HG03135 (cell line): ENCODE results near the gene LAMB2.

ENCODE experiments used
- ATAC-seq: cut with Tn5 transposase; IDR thresholded peaks from one replicate; pipeline ENCODE4 v1.9.1; 2021; ENCODE audit warnings: mild to moderate bottlenecking, moderate library complexity; ENCODE audit not compliant: unreplicated experiment

Gene LAMB2

DNA sequence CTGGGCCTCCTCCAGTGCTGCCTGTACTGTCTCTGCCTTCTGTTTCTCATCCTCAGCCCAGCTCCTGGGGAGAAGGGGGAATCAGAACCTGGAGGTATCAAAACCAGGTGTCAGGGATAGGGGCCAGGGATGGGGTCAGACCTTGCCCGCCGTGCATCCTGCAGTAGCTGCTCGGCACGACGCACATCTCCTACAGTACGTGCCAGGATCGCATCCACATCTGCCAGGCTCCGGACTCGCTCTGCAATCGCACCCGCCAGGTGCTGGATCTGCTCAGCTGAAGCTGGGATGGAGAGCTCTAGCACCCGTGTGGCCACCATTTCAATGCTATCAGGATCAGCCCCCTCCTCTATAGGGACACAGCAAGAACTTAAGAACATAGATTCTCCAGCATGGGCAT is 10.8 kb downstream of the LAMB2 start:
- ATAC-seq, result no peak

DNA sequence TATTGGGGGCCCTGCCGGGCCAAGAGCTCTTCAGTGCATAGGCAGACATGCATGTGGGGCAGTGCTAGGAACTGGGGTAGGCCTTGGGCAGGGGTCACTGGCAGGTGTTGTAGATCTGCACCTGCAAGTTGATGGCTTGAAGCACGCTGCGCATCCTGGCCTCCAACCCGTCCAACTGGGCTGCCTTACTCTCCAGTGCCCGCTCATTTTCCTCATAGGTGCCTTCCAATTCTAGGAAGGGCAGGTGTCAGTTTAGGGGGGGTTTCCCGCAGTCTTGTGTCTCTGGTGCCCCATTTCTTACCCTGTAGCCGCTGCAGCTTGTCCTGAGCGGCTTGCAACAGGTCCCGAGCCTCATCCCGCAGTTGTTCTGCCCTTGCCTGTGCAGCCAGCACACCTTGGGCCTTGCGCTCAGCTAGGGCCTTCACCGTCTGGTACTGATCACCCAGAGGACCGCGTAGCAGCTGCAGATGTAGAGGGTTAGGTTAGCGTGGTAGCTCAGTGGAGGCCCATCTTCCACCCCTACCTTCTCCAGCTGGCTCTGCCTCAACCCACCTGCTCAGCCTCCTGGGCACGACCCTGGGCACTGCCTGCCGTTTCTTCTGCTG is 11.6 kb downstream of the LAMB2 start:
- ATAC-seq, result no peak

DNA sequence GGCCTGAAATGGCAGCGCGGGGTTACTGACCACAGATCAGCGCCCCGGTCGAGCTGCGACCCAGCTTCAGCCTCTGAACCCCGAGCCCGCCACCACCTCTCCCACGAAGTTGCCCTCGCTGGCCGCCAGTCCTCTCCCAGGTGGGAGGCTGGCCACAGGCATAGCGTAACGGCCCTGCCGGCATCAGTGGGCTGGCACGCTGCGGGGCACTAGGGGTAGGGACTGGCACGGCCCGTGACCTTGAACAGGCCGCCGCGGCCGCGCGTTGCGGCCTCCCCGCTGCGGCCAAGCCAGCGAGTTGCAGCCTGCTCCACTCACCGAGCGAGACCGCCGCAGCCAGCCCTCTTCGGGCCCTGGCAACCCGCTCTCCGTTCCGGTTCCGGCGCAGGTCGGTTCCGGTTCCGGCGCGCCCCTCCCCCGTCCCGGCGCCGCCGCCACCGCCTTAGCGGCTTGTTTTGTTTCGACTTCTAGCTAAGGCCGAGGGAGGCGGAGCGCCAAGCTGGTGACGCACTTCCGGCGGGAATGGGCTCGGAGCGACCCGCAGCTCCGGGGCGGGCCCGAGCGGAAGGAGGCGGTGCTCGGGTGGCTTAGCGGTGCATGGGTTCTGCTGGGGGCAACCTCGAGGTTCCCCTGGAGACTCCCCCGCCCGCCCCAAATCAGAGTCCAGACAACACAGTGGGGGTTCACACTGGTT is 12.3 kb downstream of the LAMB2 start, which contains the start of gene USP19:
Gene USP19, minus strand, starts transcription at position 386 of the 694 bp plus-strand sequence. CDS start 1,678 bp downstream, outside the sequence.
- peak; percentile 81 for ATAC-seq

DNA sequence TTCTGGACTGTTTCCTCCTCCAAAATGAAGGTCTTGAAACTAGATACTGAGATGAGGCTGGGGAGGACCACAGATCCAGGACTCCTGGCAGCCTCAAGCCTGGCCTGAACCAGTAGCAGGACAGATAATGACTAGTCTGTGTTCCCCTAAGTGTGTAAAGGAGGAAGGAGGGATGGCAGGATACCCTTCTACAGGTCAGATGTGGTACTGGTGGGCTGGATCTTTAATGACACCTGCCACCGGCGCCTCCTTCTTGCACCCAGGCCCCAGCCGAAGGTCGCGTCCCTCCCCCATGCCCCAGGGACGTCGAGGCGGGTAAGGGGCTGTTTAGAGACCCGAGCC is 12.8 kb downstream of the LAMB2 start:
- ATAC-seq, result peak; percentile 11

DNA sequence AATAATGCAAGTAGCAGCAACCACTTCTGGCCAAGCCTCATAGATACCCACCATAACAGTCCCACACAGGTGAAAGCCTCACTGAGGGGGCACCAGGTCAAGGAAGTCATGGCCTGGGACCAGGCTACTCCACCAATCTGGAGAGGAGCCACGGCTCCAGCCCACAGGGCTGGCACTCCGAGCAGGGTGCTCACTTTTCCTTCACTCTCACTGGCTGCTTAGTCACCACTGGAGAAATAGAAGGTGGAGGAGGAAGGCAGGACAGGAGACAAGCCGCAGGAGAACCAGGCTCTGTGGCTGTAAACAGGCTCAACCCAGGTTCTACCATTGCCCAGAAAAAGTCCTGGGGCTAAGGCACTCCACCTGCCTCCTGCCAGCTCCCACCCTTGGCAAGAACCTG is 13.4 kb downstream of the LAMB2 start:
- no peak for ATAC-seq

DNA sequence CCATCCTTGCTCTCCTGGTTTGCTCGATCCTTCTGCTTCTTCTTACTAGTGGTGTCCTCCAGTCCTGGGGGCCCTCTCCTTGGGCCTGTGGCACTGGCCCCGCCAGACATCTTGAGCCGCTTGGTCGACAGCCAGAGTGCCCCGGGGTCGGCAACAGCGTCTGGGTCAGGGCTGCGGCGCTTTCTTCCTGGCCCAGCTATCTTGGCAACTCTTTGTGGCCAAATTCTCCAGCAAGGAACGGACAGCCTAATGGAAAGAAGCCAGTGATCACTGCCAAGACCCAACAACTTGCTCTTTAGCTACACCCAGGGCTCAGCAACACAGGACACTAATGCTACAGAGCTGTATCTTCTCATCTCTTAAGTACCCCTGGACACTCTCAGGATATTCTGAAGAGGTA is 13.8 kb downstream of the LAMB2 start:
- ATAC-seq, result no peak

DNA sequence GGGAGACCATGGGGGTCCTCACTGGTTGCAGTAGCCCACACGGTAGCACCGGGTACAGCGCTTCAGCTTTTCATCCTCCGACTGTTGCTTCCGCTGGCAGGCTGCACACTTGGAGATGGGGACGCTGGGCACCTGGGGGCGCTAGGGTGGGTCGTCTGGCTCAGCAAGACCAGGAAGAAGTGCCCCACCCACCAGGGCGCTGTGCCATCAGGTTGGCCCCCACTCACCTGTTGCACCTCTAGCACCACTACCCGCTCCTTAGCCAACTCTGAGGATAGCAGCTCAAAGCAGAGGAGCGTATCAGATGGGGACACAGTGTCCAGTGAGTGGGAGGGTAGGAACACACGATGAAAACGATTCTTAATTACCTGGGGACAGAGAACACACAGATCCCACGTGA is 20.6 kb downstream of the LAMB2 start:
- no peak for ATAC-seq

DNA sequence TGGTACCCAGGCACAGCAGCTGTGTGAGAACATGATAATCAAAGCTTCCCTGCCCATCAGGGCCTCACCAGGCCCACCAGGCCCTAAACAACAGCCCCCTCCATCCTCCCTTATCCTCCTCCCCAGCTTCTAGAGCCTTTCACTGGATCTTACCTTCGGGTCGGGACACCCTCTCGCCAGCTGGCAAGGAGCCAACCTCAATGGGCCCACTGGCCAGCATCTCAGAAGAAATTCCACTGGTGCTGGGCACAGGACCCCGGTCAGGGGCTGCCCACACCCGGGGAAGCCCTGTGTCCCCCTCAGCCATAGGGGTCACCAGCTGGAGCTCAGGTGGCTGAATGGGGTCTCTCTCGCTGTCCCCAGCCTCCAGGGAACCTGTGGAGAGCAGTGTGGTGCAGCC is 21.5 kb downstream of the LAMB2 start:
- ATAC-seq, result no peak

DNA sequence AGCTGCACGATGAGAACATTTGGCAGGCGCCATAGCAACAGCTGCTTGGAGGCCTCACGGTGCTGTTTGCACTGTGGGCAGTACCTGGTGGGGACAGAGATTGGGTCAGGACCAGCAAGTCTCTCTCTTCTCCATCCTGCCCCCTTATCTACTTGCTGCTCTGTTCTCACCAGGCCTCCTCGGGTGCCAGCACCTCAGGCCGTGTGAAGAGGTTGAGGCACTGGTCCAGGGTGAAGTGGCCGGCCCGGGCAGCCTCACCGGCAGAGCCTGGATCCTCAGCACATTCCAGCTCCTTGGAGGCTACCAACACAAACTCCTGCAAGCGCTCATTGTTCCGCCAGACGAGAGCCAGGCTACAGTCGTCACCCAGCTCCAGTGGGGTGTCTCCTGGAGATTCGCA is 22.1 kb downstream of the LAMB2 start:
- no peak for ATAC-seq

DNA sequence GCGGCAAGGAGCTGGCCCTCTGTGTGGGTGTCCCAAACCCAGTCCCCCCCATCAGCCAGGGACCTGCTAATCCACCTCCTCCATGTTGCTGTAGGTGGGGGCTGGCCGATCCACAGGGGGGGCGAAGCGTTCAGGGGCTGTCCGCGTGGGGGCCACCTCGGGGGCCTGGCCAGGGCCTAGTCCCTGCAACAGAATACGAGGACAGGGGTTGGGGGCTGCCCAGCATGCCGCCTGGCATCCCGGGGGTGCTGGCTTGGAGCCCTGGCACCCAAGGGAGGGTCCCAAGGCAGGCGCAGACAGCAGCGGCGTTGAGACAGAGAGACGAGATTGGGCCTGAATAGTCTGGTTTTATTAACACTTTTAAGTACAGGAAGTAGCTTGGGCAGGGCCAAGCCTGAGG is 24.5 kb downstream of the LAMB2 start:
- ATAC-seq, result no peak

DNA sequence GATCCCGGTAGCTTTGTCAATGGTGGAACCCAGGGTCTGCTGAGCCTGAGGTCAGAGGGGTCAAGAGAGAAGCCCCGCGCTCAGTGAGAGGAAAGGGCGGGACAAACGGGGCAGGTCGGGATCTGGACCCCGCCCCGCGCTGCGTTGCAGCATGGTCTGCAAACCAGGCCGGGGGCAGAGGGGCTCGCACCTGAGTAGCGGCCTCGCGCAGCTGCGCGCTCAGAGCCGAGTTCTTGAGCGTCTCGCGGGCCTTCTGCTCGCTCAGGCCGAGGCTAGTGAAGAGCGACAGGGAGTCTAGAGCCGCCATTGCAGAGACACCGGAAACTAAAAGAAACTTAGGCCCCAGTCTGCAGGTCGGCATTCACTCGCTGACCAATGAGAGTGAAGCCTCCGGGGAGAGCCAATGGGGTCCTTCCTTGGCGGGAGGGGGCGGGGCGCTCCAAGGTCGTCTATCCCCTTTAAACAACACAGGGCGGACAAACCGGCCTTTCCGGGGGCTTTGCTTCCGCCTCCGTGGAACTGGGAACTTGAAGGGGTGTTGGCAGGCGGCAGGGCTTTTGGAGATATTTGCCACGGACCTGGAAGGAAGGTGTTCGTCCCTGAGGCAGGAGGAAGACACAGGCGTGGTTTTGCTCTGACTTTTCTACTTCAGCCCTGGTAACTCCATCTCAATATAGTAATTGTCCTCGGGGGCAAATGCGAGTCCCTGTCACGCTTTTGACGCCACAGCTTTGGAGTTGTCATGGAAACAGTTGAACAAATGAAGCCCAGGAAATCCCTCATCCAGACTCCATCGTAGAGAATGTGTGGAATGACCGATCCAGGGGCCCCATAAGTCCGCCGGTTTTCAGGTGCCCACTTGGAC is 28.2 kb downstream of the LAMB2 start, which contains the start of gene QARS1:
Gene QARS1, minus strand, starts transcription at position 331 of the 865 bp plus-strand sequence. Its CDS starts 24 bp downstream, at position 307.
- ATAC-seq, result peak; percentile 86

DNA sequence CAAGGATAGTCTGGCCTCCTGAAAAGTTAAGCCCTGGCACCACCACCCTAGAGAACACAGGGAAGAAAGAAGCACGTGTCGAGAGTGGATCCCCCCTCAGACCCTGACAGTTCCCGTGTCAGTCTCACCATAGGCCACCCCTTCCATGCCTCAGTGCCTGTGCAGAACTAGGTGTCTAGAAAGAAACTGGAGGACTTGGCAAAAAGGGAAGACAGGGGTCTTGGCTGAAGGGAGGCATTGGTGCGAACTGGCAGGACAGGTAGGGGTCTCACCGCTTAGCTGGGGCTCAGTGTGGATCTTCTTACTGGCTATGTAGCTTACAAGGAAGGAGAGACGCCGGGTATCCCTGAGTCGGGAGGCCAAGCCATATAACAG is 28.8 kb downstream of the LAMB2 start:
- no peak for ATAC-seq

DNA sequence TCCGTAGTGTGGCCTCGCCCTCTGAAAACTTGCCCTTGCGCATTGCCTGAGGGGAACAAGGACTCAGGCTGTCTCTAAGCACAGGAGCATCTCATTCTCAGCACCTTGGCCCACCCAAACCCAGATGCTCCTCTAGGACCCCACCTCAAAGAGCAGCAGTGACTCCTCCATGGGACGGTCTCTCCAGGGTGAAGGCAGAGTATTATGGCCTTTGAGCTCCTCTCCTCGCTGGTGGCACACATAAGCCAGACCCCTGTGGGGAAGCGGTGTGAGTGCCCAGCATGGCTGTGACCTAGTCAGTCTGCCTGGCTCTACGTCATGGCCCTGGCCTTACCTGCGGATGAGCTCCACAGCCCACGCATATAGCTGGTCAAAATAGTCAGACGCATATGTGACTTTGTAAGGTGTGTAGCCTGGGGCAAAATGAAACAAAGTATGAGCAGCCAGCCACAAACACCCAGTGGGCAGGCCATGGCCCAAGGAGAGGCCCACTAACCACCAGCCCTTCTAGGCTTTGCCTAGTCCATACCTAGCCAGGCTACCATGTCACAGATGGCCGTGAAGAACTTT is 32.7 kb downstream of the LAMB2 start:
- no peak for ATAC-seq

DNA sequence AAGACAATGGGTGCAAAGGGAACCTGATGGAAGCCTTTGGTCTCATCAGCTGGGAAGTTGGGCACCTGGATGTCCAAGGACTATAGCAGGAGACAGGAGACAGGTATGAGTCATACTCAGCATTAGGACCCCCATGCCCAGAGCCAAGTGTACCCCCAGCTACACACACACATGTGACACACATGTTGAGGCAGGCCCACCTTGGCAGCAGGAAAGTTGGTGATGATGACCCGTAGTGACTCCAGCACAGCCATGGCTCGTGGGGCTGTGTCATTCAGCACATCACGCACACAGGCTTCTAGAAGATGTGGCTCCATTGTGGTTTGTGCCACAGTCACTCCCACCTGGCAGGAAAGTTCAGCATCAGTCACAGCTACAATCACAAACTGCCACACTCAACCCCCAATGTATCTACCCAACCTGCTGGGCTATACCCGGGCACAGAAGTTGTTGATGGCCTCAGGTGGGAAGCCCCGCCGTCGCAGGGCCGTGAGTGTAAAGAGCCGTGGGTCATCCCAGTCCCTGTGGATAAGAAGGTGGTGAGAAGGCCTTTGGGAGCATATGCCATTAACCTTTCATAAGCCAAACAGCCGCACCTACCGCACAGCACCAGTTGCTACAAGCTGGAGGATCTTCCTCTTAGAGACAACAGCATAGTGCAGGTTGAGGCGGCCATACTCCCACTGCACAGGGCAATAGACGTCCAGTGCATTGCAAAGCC is 33.8 kb downstream of the LAMB2 start:
- no peak for ATAC-seq

DNA sequence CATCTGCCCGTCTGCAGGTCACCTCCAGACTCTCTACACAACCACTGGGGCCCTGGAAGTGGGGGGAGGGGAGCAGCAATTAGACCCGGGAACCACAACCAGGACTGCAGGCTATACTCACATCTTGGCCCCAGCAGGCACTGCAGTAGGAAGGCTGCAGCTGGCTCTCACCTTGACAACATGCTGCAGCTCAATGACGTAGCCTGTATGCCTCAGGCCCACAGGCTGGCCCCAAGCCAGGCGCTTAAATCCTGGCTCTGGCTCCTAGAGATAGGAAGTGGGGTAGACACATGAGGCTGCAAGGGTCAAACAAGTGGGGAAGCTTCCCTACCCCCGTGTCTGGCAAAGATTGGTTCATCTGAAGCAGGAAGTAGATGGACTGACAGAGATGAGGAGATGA is 34.4 kb downstream of the LAMB2 start:
- no peak for ATAC-seq

DNA sequence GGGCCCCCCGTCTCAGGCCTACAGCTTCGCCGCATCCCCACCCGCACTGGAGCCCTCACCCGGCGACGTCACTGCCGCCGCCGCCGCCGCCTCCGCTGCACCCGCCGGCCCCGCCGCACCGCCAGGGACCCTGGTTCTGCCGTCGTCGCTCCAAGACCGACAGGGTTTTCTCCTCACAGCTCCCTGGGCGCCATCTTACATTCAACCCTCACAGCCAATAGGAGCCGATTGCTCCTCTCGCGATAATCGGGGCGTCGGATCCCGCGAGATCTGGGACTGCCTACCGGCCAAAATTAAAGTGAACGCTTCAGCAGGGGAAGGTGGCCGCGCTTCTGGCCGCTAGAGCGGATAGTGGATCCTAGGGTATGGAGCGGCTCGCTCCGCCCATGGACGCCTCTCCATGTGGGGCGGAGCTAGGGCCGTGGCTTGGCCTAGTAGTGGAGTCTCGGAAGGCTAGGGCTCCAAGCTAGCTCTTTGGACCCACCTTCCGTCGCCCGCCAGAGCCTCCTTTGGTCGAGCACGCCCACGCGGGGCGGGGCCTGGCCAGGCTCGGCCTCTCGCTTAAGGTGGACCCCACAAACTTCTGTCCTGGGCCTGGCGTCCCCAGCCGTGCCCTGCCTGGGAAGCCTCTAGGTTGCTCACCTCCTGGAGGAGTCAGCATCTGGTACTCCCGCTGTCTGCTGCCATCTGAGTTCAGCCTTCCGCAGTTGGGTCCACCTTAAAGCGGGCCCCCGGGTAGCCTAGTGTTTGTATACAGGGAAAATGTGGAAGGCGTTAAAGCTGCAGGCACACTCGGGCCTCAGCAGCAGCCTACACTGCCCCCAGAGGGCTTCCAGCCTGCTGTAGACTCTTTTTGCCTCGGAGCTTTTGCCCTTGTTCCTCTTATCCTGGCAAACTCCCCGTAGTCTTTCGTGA is 38.7 kb downstream of the LAMB2 start, which contains the start of gene QRICH1:
Gene QRICH1, minus strand, starts transcription at position 219 of the 915 bp plus-strand sequence. CDS start 17,054 bp downstream, outside the sequence.
- peak; percentile 72 for ATAC-seq

DNA sequence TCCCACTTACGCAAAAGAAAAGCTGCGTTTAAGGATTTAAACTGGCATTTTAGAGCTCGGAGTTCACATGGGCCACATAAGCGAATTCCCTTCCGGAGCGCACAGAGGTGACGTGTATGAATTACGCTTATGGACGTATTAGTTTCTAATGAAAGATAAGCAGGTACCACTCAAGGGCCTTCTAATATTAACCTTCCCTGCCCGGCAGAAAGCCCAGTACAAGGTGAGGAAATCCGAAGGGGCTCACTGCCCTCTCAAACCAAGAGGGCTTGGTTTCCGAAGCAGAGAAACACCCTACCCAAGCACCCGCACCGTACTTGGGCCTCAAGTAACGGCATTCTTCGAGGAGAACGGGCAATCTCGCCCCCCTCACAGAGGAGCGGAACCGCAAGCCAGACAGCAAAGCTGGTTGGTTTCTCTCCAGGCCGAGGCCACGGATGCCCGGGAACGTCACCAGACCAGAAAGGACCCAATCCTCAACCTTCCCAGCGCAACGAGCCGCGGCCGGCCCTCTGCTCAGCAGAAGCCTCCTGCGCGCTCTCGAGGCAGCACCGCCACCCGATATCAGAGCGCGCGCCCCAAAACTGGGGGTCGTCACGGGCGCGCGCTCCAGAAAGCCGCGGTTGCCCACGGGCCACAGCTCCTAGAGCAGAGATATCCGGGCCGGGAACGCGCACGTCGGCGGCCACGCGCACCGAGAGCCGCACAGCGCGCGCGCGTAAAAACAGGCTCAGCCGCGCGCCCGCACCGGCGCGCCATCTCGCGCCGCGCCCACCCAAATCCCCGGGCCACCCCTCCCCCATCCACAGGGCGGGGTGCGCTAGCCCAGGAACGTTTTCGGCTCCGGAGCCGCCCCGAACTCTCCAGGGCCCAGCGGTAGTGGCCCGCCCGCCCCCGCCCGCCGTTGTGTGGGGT is 39.7 kb downstream of the LAMB2 start:
- peak; percentile 42 for ATAC-seq

DNA sequence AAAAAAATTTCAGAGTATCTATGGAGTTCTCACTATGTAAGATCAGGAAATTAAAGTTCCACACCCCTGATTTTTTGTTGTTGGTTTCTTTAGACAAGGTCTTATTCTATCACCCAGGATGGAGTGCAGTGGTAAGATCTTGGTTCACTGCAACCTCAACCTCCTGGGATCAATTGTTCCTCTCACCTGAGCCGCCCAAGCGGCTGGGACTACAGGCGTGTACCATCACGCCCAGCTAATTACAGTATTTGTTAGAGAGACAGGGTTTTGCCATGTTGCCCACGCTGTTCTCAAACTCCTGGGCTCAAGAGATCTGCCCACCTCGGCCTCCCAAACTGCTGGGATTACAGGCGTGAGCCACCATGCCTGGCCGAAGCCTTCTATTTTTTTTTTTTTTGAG is 51.4 kb downstream of the LAMB2 start:
- no peak for ATAC-seq

DNA sequence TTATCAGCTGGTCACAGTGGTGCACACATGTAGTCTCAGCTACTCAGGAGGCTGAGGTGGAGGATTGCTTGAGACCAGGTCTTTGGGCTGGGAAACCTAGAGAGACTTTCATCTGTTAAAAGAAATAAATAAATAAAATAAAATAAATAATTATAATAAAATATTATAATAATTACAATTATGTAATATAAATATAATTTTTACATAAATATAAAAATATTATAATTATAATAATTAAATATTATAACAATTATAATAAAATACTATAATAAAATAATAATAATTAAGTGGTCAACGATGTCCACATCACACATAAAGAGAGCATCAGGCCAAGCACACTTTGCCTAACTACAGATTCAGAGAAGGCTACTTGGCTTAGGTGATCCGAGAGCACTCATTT is 53.6 kb downstream of the LAMB2 start:
- ATAC-seq, result no peak
